HG03378 (cell line): Measurements from ENCODE around the gene MDGA2.
"Not testable (repeated sequence)": the region's sequence is repeated elsewhere in the genome, so short reads cannot be mapped to it uniquely, and the experiment has no call there.

Source experiments
- ATAC-seq: cut with Tn5 transposase; IDR thresholded peaks from one replicate; pipeline ENCODE4 v1.9.1; 2021; ENCODE audit warnings: mild to moderate bottlenecking, moderate library complexity; ENCODE audit not compliant: unreplicated experiment

The MDGA2 gene

DNA sequence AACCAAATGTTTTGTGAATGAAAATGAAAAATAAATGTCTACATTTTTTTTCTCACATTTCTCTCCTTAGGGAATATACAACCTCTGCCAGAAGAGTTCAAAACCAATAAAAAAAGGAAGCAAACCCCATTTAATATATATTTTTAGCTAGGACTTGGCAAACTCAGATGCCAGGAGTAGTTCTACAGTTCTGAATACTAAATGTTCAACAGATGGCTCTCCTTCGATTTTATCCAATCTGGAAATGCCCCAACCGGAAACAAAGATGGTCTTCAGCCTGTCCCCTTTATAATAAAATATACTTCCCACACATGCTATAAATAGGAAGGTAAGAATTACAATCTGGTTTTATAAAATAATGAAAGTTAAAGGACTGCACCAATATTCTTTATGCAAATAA, 330.4 kb downstream of the MDGA2 start:
- no peak for ATAC-seq

- no peak for ATAC-seq
These were observed 342.5 kb downstream of the MDGA2 start for GRCh38 chr14:47332939-47333338.

- ATAC-seq: no peak
These were observed 343.3 kb downstream of the MDGA2 start for GRCh38 chr14:47332106-47332505.

DNA sequence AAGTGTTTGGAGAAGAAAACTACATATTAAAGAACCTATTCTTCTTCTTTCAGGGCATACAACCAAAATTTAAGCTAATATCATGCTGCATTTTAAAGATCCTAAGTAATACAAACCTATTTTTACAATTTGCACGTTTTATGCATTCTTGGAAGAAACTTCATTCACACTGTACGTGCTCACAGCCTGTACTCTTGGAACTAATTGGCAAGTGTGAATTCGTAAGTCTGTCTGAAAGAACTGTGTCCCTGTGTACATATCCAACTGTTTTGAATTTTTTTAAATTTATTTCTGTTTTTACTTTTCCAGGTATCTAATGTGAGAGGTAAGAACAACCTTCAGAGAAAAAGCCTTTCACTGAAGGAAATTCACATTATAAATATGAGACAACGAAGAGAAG, 347.0 kb downstream of the MDGA2 start:
- no peak for ATAC-seq

- no peak for ATAC-seq
These were observed 348.1 kb downstream of the MDGA2 start for GRCh38 chr14:47327336-47327735.

DNA sequence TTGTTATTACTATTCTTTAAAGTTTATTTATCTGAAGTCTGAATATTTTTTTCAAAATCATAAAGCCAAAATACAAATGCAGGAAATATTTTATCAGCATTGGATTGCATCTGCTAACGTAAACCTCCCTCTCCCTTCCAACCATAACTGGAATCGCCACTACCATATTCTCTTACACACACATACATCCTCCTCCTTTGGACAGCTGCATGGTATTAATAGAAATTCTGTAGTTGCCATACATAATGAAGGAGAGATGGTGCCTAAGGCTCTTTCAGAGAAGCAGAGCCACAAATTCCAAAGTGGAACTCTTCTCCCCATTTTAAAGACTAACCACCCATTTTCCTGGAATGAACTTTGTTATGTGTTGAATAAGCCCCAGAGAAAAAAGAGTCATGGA, 352.7 kb downstream of the MDGA2 start:
- ATAC-seq: no peak

GRCh38 chr14:47302121-47302520, 373.3 kb downstream of the MDGA2 start:
- ATAC-seq: no peak

- no peak for ATAC-seq
These were observed 374.6 kb downstream of the MDGA2 start for GRCh38 chr14:47300796-47301195.

DNA sequence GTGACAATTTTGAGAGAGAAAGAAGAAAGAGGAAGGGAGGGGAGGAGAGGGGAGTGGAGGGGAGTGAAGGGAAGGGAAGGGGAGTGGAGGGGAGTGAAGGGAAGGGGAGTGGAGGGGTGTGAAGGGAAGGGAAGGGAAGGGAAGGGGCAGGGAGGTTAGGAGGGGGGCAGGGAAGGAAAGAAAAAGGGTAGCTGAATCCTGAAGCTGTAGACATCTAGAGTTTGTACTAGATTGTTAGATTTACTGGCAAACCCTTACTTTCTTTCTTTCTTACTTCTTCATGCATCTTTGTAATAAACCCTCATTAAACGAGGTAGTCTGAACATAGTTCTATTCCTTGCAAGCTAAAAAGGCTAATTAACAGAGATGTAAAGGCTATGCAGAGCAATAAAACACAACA, 378.0 kb downstream of the MDGA2 start:
- no peak for ATAC-seq

GRCh38 chr14:47284283-47284682, 391.1 kb downstream of the MDGA2 start:
- no peak for ATAC-seq

DNA sequence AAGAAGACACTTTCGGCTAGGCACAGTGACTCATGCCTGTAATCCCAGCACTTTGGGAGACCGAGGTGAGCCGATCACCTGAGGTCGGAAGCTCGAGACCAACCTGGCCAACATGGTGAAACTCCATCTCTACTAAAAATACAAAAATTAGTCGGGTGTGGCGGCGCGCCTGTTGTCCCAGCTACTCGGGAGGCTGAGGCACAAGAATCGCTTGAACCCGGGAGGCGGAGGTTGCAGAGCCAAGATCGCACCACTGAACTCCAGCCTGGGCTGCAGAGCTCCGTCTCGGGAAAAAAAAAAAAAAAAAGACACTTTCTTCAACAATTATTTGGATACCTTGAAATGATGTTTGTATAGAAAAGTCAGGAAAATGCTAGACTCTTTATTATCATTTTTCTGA, 393.6 kb downstream of the MDGA2 start:
- not testable (repeated sequence) for ATAC-seq

GRCh38 chr14:47278233-47278842, 397.1 kb downstream of the MDGA2 start:
- peak; percentile 86 for ATAC-seq

DNA sequence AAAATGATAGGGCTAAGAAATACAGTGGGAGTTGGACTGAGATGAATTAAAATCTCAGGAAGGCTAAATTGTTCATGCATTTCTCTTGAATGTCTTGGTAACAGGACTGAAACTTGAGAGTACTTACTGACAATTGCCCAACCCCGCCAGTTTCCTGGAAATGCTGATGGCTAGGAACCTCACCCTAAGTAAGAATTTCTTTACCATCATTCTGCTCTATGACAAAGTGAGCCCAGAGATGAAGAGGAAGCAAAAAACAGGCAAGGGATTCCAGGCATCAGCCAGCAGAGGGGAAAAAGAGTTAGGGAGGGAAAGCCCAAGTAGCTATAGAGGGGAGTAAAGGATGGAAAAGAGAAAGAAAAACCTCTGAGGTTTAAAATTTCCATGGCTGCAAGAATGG, 397.7 kb downstream of the MDGA2 start:
- ATAC-seq: no peak

- no peak for ATAC-seq
These were observed 398.5 kb downstream of the MDGA2 start for GRCh38 chr14:47276931-47277330.

- no peak for ATAC-seq
These were observed 401.5 kb downstream of the MDGA2 start for GRCh38 chr14:47273939-47274338.

DNA sequence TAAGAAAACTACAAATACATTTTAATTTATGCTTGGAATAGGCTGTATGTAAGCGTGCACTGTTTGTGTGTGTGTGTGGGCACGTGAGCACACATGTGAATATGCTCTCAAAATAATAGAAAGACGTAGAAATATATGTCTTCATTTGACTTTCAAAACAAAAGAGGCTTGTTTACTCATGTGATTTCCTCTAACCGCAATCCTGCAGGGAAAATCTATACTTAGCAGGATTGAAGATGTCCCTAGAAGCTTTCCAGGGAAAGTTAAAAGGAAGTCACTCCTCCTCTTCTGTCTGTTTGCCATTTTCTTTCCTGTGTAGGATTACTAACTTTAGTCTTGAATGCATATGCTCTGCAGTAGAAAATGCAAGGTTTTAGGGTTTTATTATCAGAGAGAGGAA, 404.7 kb downstream of the MDGA2 start:
- ATAC-seq: no peak

GRCh38 chr14:47269756-47270492, 405.5 kb downstream of the MDGA2 start:
- ATAC-seq: no peak

DNA sequence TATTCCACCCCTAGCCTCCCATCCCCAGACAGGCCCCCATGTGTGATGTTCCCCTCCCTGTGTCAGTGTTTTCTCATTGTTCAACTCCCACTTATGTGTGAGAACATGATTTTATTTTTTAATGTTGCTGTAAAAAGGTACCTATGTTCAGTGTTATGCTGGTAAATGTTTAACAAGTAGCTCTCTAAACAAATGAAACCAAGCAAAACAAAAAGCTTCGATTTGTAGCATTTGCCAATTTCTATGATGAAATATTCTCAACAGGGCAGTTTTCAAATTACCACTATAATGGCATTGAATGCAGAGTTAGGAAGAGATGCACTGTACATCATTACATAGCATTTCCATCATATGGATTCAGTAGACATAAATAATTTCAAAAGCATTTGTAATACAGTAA, 410.6 kb downstream of the MDGA2 start:
- no peak for ATAC-seq

DNA sequence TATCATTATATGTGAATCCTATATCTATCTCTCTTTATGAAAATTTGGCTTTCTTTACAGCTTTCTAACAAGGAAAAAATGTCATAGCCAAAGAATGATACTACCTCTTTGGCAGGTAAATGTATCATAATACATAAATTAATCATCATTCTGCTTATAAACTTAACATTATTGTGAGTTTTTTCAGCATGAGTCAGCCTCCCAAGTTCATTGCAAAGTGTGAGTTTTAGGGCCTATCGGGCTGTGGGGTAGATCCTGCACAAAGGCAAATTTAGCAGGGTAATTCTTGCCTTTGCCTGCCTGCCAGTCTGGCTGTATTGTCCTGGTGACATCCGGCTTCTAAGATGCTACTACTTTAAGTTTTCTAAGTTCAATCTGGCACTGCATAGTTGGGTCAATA, 412.6 kb downstream of the MDGA2 start:
- no peak for ATAC-seq

DNA sequence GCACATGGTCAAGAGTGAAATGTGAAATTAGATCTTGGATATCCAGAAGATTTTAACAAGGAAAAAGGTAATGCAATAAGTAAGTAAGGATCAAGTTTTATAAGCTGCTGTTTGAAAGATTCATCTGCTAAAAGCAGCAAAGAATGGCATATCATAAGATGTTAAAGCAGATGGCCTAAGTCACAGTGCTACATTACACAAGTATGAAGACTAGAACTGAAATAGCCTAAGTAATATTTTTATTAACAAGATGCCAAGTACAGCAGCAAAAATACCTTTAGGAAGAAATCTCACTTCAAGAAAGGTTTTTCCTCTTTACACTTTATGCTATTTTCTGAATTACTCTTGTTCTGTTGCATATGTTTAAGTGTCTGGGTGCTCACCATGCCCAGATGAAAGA, 414.1 kb downstream of the MDGA2 start:
- no peak for ATAC-seq

- ATAC-seq: no peak
These were observed 415.6 kb downstream of the MDGA2 start for GRCh38 chr14:47259796-47260195.

GRCh38 chr14:47257013-47257412, 418.4 kb downstream of the MDGA2 start:
- no peak for ATAC-seq

- no peak for ATAC-seq
These were observed 422.6 kb downstream of the MDGA2 start for GRCh38 chr14:47252802-47253201.
